ENCODE data around the gene OPN4.

The OPN4 gene

DNA sequence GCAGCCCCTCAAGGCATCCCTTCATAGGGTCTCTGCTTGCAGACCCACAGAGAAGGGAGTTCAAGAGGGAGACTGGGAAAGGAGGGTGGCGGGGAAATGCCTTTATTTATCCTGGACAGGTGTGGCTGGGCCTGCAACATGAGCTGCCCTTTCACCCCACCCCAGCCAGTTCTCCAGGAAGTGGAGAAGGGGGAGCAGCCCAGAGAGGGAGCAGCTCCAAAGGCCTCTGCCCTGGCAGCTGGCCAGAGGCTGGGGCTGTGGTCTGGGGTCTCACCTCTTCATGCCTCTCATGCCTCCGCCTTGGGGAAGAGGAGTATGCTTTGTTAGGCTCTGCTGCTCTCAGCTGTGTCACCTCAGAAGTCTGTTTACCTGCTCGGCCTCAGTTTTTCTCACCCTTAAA is 17.1 kb downstream of the OPN4 start:
- H3K4me3 ChIP-seq (ENCODE audit: low read depth, low read length), result no peak overlapping the region
- TF ChIP-seq, protein P1, sequence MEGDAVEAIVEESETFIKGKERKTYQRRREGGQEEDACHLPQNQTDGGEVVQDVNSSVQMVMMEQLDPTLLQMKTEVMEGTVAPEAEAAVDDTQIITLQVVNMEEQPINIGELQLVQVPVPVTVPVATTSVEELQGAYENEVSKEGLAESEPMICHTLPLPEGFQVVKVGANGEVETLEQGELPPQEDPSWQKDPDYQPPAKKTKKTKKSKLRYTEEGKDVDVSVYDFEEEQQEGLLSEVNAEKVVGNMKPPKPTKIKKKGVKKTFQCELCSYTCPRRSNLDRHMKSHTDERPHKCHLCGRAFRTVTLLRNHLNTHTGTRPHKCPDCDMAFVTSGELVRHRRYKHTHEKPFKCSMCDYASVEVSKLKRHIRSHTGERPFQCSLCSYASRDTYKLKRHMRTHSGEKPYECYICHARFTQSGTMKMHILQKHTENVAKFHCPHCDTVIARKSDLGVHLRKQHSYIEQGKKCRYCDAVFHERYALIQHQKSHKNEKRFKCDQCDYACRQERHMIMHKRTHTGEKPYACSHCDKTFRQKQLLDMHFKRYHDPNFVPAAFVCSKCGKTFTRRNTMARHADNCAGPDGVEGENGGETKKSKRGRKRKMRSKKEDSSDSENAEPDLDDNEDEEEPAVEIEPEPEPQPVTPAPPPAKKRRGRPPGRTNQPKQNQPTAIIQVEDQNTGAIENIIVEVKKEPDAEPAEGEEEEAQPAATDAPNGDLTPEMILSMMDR (conservative IDR thresholded peaks at IDR 0.05; ENCODE audit: low read depth, low read length), result no peak
- no peak for DNase-seq (ENCODE audit: low read depth)

DNA sequence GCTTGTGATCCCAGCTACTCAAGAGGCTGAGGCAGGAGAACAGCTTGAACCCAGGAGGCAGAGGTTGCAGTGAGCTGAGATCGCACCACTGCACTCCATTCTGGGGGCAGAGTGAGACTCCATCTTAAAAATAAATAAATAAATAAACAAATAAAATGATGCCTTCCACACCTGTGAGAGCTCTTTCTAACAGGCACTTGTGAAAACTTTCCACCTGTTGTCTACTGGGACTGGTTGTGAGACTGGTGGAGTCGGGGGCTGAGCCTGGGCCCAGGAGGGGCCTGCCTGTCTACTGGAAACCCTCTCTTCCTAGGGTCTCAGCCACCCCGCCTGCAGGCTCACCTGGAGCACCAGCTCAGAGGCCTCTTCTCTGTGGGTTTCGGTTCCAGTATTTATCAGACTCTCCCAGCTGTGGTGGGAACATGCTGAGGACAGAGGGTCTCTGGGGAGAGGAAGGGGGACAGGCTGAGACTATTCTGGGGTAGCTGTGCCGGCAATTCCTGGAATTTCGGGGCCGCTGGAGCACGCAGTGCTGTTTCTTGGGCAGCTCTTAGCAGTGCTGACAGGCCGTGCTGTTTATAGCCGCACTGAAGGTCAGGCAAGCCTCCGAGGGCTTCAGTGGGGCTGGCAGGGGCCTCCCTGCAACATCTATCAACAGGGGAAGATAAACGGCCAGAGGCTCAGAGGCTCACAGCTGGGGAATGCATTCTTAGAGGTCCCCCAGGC is 17.8 kb downstream of the OPN4 start:
- peak; percentile 41 for DNase-seq (ENCODE audit: low read depth)
- no peak overlapping the region for H3K4me3 ChIP-seq (ENCODE audit: low read depth, low read length)
- TF ChIP-seq, protein P1 (conservative IDR thresholded peaks at IDR 0.05; ENCODE audit: low read depth, low read length), result no peak

DNA sequence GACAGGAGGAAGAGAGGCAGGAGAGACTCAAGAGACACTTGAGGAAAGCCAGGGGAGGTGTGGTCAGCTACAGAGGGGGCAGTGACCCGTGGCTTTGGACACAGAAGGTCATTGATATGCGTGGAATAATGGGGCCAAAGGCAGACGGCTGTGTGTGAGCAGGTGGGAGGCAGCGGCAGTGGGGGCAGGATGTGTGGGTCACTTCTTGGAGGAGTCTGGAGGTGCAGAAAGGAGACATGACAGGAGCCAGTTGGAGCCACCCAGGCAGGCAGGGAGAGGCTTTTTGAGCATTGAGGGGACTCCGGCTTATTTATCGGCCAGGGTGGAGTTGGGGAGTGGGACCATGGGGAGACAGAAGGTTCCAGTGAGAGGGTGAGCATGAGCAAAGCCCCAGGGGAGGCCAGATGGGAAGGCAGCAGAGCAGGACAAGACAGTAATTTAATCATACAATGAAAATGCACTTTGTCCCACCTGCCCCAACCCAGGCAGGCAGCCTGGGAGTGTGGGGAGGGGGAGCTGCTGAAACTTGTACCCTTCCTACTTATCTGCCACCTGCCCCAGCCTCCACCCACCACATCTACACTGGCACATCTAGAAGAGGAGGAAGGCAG is 19.0 kb downstream of the OPN4 start:
- H3K4me3 ChIP-seq (ENCODE audit: low read depth, low read length), result no peak overlapping the region
- no peak for DNase-seq (ENCODE audit: low read depth)
- TF ChIP-seq, protein P1 (conservative IDR thresholded peaks at IDR 0.05; ENCODE audit: low read depth, low read length), result no peak

DNA sequence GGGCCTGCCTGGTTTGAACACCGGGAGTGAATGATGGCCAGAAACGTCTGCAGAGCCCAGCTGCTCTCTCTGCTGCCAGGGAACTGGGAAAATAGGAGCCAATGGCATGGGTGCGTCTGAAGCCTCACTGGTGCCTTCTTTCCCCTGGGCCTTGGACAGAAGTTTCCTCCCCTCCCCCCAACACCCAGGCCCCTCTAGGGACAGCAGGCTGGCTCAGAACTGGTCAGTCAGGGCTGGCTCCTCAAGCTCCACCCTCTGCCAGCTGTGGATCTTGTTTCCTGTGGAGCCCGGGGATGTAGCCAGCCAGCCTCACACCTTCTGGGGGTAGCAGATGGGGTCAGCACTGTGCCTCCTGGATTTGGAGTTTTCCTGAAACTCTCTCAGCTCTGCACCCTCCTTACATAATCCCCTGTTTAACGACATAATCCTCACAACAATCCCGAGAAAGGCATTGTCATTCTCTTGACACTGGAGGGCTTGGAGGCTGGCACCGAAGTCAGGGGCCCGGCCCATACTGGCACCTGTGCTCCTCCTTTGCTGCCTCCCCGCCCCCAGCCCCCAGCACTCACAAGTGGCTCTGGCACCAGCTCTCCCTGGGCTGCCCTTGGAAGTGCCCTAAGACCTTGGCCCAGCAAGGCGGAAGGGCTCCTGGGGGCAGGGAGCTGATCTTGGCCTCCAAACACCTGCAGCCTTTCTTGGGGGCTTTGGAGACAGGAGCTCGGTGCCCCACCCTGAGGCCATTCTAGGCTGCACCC is 19.7 kb downstream of the OPN4 start:
- TF ChIP-seq, protein P1 (conservative IDR thresholded peaks at IDR 0.05; ENCODE audit: low read depth, low read length), result no peak
- no peak overlapping the region for H3K4me3 ChIP-seq (ENCODE audit: low read depth, low read length)
- no peak for DNase-seq (ENCODE audit: low read depth)

DNA sequence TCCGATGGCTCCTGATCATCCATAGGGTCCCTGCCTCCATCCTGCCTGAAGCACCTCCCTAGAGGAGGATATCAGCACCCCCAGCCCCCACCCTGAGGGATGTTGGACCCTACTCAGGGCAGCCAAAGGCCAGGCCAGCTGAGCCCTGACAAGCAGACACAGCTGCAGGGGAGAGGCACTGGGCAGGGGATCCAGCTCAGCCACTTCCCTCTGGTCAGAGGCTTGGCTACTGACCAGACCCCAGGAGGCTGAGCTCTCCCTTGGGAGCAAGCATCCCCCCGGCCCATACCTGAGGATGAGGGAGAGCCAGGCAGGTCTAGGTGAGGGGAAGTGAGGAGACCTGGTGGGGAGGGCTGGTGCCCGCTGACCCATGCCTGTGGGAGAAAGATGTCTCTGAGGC is 20.6 kb downstream of the OPN4 start:
- DNase-seq (ENCODE audit: low read depth), result no peak
- no peak overlapping the region for H3K4me3 ChIP-seq (ENCODE audit: low read depth, low read length)
- TF ChIP-seq, protein P1 (conservative IDR thresholded peaks at IDR 0.05; ENCODE audit: low read depth, low read length), result no peak

DNA sequence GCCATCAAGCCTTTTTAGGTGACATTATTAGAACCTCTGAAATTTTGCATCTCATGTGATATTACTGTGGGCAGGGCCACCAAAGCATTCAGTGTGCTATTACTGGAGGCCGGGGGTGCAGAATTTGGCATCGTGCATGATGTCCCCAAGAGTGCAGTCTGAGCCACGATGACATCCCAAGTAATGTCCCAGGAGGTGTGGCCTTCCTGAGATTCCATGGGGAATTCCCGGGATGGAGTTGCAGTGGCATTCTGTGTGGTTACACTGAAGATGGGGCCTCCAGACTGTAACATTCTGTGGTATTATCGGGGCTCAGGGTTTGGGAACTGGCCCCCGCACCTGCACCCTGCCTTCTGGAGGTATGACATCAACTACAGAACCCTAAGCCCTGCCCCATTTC is 23.0 kb downstream of the OPN4 start:
- DNase-seq (ENCODE audit: low read depth), result no peak
- no peak overlapping the region for H3K4me3 ChIP-seq (ENCODE audit: low read depth, low read length)
- TF ChIP-seq, protein P1 (conservative IDR thresholded peaks at IDR 0.05; ENCODE audit: low read depth, low read length), result no peak
